T-helper 2 cell treated with Interferon-gamma antibody and Interleukin-4, amounts not matched to agents 100 ng/mL and 5 ng/mL, for 36 hours (primary cell): ENCODE measurements around the gene FAM240A. TPM values are rescaled to one million over a fixed set of nuclear protein-coding genes. Genes with fewer than 3 reads are reported as not detected.

Source experiments
- intact Hi-C: fragments of 100-400 bp; cut with micrococcal nuclease; formaldehyde crosslinking; loops from one replicate; pipeline ENCODE4 v1.15.1; 2023
- total RNA-seq: library from RNA; stranded (reverse); gene quantifications from 2 replicates; pipeline ENCODE4 v1.2.3, GENCODE V29; 2022

The FAM240A gene
- total RNA-seq, 1 donor from 2014 or later: not detected

DNA sequence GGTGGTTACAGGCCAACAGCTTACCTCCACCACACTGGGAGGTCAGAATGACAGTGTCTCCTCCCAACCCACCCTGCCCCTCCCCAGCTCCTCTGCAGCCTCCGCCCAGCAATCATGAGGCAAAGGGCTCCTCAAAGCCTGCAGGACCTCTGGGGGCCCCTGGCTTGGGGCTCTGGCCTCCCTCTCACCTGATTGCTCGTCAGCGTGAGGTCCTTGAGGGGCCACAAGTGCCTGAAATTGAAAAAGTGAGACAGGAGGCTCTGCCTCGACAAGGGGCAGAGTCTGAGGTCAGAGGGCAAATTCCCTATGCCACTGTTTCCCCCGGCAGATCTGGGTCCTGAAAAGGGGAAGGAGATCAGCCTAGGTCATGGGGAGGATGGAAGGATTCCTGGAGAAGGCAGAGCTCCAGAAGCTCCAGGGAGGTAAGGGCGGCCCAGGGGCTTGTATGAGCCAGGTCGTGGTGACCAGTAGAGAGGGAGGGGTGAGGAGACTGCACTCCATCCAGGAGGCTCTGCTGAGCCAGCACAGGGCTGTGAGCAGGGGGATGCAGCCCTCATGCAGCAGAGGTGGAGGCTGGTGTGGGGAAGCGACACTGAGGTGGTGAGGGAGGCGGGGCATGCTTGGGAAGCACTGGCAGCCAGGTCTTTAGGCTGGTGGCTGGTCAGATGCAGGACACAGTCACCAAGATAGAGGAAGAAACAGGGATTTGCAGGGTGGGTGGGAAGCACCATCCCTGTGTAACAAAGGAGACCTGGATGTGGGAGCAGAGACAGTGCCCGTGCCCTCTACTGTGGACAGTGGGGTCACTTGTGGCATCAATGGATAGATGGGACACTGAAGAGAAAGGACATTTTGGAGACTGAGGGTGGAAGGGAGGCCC is 61.1 kb downstream of the FAM240A start:
- intact Hi-C loops: no loop called here

DNA sequence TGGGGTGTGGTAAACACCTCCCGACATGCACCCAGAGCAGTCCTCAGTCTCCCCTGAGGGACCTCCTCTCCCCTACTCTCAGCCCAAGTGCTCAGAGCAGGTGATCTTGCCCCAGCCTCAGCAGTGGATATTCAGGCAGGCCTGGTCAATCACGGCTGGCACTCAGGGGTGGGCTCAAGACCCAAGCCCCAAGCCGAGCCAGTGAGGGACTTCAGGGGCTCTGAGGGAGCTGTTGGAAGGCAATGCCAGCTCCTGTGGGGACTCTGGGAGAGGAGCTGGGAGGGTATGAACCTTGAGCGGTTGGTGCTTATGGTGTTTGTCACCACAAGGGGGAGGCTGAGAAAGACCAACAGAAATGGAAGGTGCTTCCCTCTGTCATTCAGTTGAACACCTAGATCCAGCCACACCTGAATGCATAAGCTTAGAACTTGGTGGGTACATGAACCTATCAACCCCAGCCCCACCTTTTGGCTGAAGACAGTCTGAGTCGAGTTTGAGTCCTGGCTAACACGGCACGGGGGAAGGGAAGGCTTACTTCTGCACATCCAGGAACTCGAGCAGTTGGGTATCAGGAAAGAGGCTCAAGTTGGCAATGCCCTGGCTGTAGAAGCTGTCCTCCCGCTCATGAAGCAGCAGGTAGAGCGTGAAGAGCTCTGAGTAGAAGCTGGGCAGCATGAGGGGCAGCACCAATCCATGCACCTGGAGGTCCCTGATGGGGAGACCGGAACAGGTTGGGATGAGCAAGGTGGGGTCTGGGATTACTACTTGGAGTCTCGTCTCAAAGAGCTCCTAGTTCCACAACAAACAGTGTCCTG is 61.9 kb downstream of the FAM240A start:
- intact Hi-C loops: no loop called here

DNA sequence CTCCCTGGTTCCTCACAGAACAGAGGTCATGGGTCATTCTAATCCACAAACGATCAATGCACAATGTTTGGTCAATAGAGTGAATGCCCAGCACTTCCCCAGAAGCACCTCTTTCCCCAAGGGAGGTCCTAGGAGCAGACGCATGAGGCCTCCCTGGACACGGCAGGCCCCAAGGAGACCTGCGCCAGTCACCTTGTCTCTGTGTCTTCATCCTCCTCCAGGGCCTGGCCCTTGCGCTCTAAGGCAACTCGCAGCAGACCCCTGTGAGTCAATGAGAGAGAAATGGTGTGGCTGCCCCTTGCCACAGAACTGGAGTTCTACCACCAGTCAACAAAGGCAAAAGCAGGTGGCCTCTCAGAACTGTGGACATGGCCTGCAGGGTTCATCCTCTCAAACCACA is 63.1 kb downstream of the FAM240A start:
- intact Hi-C loops: no loop called here

Other genes with a start within 250 kb of the FAM240A start
- 8.9 TPM in 2 replicates for gene CCR5, start 241.6 kb upstream of the FAM240A start, total RNA-seq
- gene CCRL2, start 205.3 kb upstream of the FAM240A start, total RNA-seq: 3.5 and 4.1 TPM in 2 replicates
- not detected in 2 replicates for gene LTF, start 147.6 kb upstream of the FAM240A start, total RNA-seq
- not detected in 2 replicates for gene RTP3, start 114.5 kb upstream of the FAM240A start, total RNA-seq
- gene LRRC2, start 46.2 kb upstream of the FAM240A start, total RNA-seq: 0.09 TPM in 1 of 2 replicates, not detected in the other
- gene ALS2CL, start 81.2 kb downstream of the FAM240A start, total RNA-seq: 3.2 and 3.5 TPM in 2 replicates
- 0.23 TPM in 1 of 2 replicates, not detected in the other for gene TMIE, start 88.9 kb downstream of the FAM240A start, total RNA-seq
- gene PRSS50, start 105.3 kb downstream of the FAM240A start, total RNA-seq: not detected in 2 replicates